HepG2 (cell line): Measurements from ENCODE around the gene NFIL3. TPM values are rescaled to one million over a fixed set of nuclear protein-coding genes. Genes with fewer than 3 reads are reported as not detected.

Experiments used
- ATAC-seq: fragments of 200-7000 bp; cut with Tn5 transposase; 3 replicates; pipeline ENCODE4 v1.9.1; 2020; ENCODE audit warnings: mild to moderate bottlenecking, moderate library complexity
- BruUV-seq: library from RNA; stranded (reverse); fragments of 400-500 nt; replicated peaks from 2 replicates; lab custom pipeline; 2021; lab: Mats Ljungman, UMichigan
- CTCF ChIA-PET: fragments of 300-600 bp; formaldehyde crosslinking; extraction: SDS; loops from one replicate; lab custom pipeline; 2021; ENCODE audit warnings: low total read pairs, inconsistent platforms, low intra/inter-chr PET ratio; lab: Yijun Ruan, JAX
- POLR2A ChIA-PET: fragments of 350-600 bp; sonication (Branson Sonifier 250); formaldehyde crosslinking; loops from one replicate; lab custom pipeline; 2020; ENCODE audit warnings: antibody characterized with exemption, inconsistent platforms; lab: Yijun Ruan, JAX
- DNase-seq: peaks from one replicate; pipeline ENCODE4 v3.0.0-alpha.2; 2015; ENCODE audit warnings: low spot score
- FAIRE-seq: peaks from 3 replicates; lab custom pipeline; 2011; peaks lifted over from hg19 to GRCh38; lab: Jason Lieb, UNC
- H2AFZ ChIP-seq: one replicate; pipeline ENCODE4 v1.6.1; 2011; ENCODE audit warnings: low read length, inconsistent platforms
- H3K27ac ChIP-seq: fragments of 300-600 bp; 3 replicates; pipeline ENCODE4 v1.8.0; 2011; ENCODE audit warnings: mixed run types, mild to moderate bottlenecking, mixed read lengths, low read length, inconsistent platforms; ENCODE audit not compliant: insufficient read depth; ENCODE audit errors: extremely low read length
- H3K27me3 ChIP-seq, 2 experiments: fragments of 200-600 bp in 1 of 2; 2 replicates in 1 of 2; 3 replicates in 1 of 2; pipeline versions ENCODE4 v1.6.0 to v1.8.0; 2011; ENCODE audit warnings: low read length in 2 of 2, mild to moderate bottlenecking in 2 of 2, moderate library complexity in 2 of 2, inconsistent platforms in 1 of 2; ENCODE audit not compliant: insufficient read depth in 2 of 2, control insufficient read depth in 1 of 2
- H3K36me3 ChIP-seq, 2 experiments: fragments of 200-600 bp in 1 of 2; replicated peaks in 1 of 2; 2 replicates in 1 of 2; 3 replicates in 1 of 2; pipeline versions ENCODE4 v1.5.1 to v1.8.0; 2011; ENCODE audit warnings: low read length in 2 of 2, inconsistent platforms in 1 of 2; ENCODE audit not compliant: insufficient read depth in 2 of 2, control insufficient read depth in 1 of 2
- H3K4me1 ChIP-seq: 2 replicates; pipeline ENCODE4 v1.5.1; 2012; ENCODE audit warnings: low read length, inconsistent platforms; ENCODE audit not compliant: insufficient read depth
- H3K4me2 ChIP-seq: 2 replicates; pipeline ENCODE4 v1.6.0; 2011; ENCODE audit warnings: low read depth, low read length, inconsistent platforms
- H3K4me3 ChIP-seq, 3 experiments: fragments of 200-600 bp in 1 of 3; sonication (generic), shearing (Covaris generic) in 1 of 3; replicated peaks in 1 of 3; 2 replicates each; pipeline ENCODE4 v1.5.1; 2011 to 2016; ENCODE audit warnings: low read length in 3 of 3, inconsistent platforms in 2 of 3, low read depth in 2 of 3, mild to moderate bottlenecking in 2 of 3, control low read depth in 1 of 3, mixed read lengths in 1 of 3; ENCODE audit not compliant: insufficient read depth in 1 of 3
- H3K79me2 ChIP-seq: one replicate; pipeline ENCODE4 v1.6.1; 2011; ENCODE audit warnings: low read length, inconsistent platforms; ENCODE audit not compliant: insufficient read depth
- H3K9ac ChIP-seq: 2 replicates; pipeline ENCODE4 v1.6.0; 2011; ENCODE audit warnings: mild to moderate bottlenecking, low read depth, low read length, inconsistent platforms; ENCODE audit not compliant: insufficient read depth
- H3K9me3 ChIP-seq: 2 replicates; pipeline ENCODE4 v1.5.1; 2012; ENCODE audit warnings: mild to moderate bottlenecking, low read length
- H4K20me1 ChIP-seq: 2 replicates; pipeline ENCODE4 v1.6.0; 2011; ENCODE audit warnings: inconsistent platforms, mild to moderate bottlenecking, low read length, moderate library complexity; ENCODE audit not compliant: insufficient read depth
- ARID4A ChIP-seq: sonication (generic); formaldehyde crosslinking; IDR thresholded peaks from 2 replicates; pipeline ENCODE4 v1.5.0; 2020; ENCODE audit warnings: mild to moderate bottlenecking, missing genetic modification reagents, borderline replicate concordance
- ATF2 ChIP-seq: sonication (generic); formaldehyde crosslinking; IDR thresholded peaks from 2 replicates; pipeline ENCODE4 v1.4.0; 2020; ENCODE audit warnings: missing genetic modification reagents
- CREB1 ChIP-seq, 2 experiments: fragments of 450-650 bp in 1 of 2; IDR thresholded peaks; 2 replicates each; pipeline ENCODE4 v1.6.1; 2016 to 2017; ENCODE audit warnings: control low read depth in 1 of 2, mild to moderate bottlenecking in 1 of 2, missing compliant biosample characterization in 1 of 2, missing genetic modification characterization in 1 of 2
- EZH2 ChIP-seq: conservative IDR thresholded peaks from 2 replicates; pipeline ENCODE4 v1.6.1; 2012; ENCODE audit warnings: mild to moderate bottlenecking, low read depth, low read length, moderate library complexity
- JUNB ChIP-seq: sonication (generic); formaldehyde crosslinking; IDR thresholded peaks from 2 replicates; pipeline ENCODE4 v1.8.0; 2022; ENCODE audit warnings: missing genetic modification reagents, mild to moderate bottlenecking, borderline replicate concordance
- NR2F1 ChIP-seq, 2 experiments: fragments of 450-650 bp in 1 of 2; formaldehyde crosslinking in 1 of 2; IDR thresholded peaks; 2 replicates each; pipeline versions ENCODE4 v1.5.0 to v1.6.1; 2016 to 2020; ENCODE audit warnings: mild to moderate bottlenecking in 1 of 2, missing compliant biosample characterization in 1 of 2, missing genetic modification reagents in 1 of 2, moderate library complexity in 1 of 2
- NR2F2 ChIP-seq: IDR thresholded peaks from 2 replicates; pipeline ENCODE4 v1.6.1; 2012; ENCODE audit warnings: low read depth, inconsistent platforms, borderline replicate concordance
- RBAK ChIP-seq: sonication (generic); formaldehyde crosslinking; IDR thresholded peaks from 2 replicates; pipeline ENCODE4 v1.5.1; 2020; ENCODE audit warnings: mild to moderate bottlenecking, missing genetic modification reagents
- TP53 ChIP-seq: sonication (generic); formaldehyde crosslinking; conservative IDR thresholded peaks from 2 replicates; pipeline ENCODE4 v1.4.0; 2020; ENCODE audit warnings: missing genetic modification reagents
- ZBTB21 ChIP-seq: sonication (generic); formaldehyde crosslinking; IDR thresholded peaks from 2 replicates; pipeline ENCODE4 v1.4.0; 2020; ENCODE audit warnings: missing genetic modification reagents
- ZBTB7A ChIP-seq: sonication (generic); formaldehyde crosslinking; IDR thresholded peaks from 2 replicates; pipeline ENCODE4 v1.8.0; 2022; ENCODE audit warnings: mild to moderate bottlenecking, missing genetic modification reagents
- ZNF484 ChIP-seq: sonication (generic); formaldehyde crosslinking; IDR thresholded peaks from 2 replicates; pipeline ENCODE4 v1.5.1; 2020; ENCODE audit warnings: mild to moderate bottlenecking, low read depth, missing genetic modification reagents, borderline replicate concordance
- WGBS: methylation state at CpG from one replicate; pipeline ENCODE4 v1.1.6; 2017; ENCODE audit warnings: low lambda C conversion rate; 5-methylcytosine and 5-hydroxymethylcytosine counted together
- in situ Hi-C: cut with HindIII; loops from 2 replicates; pipeline ENCODE4 v1.10.0; 2017; ENCODE audit warnings: low pct_unique_long_range_greater_than_20kb; ENCODE audit not compliant: extremely low pct_ligation_motif_present
- intact Hi-C: fragments of 100-400 bp; cut with micrococcal nuclease; formaldehyde crosslinking; loops from one replicate; pipeline ENCODE4 v1.10.0; 2022; ENCODE audit not compliant: unreplicated experiment
- polyA plus RNA-seq, 8 experiments: library from polyadenylated mRNA; depleted of rRNA in 3 of 8; stranded (reverse) in 7 of 8; unstranded in 1 of 8; fragments of >200 nt; fragmentation: Illumina TruSeq in 4 of 8; extraction: Trizol in 4 of 8; gene quantifications; 2 replicates each; pipeline versions ENCODE4 v1.2.1 to v1.2.3, GENCODE V29; 2011 to 2016; ENCODE audit warnings: low read depth in 4 of 8, missing spikeins in 1 of 8, mixed read lengths in 1 of 8; ENCODE audit not compliant: insufficient read depth in 1 of 8
- total RNA-seq, 5 experiments: library from RNA; depleted of rRNA; stranded (reverse); fragments of >200 nt; fragmentation: Illumina TruSeq; extraction: Trizol; gene quantifications; 2 replicates each; pipeline ENCODE4 v1.2.3, GENCODE V29; 2016; ENCODE audit warnings: low read depth in 1 of 5

The NFIL3 gene
- total and polyA plus RNA-seq, 2 of the 13 experiments (the other 11 are each of a cell fraction or from before 2014, with no cell fraction given), result 46.6 to 54.2 TPM

GRCh38 chr9:91429501-91429900 is 5.9 kb upstream of the NFIL3 start:
- H2AFZ ChIP-seq, result no peak overlapping the region
- ChIA-PET CTCF (no interaction called here), POLR2A (no interaction called here)
- peaks cover 26% of the 10 kb centered on the region for H3K4me1 ChIP-seq
- H3K4me2 ChIP-seq, result no peak overlapping the region
- ATAC-seq (no peak), FAIRE-seq (no peak), DNase-seq (no peak)
- H3K79me2 ChIP-seq, result peaks cover 9% of the 10 kb centered on the region
- H3K9ac ChIP-seq, result no peak overlapping the region
- TF ChIP-seq ARID4A (CRISPR knock-in tag) (no peak), ZBTB7A (no peak), ZNF484 (no peak), RBAK (CRISPR knock-in tag) (no peak), NR2F2 (no peak), TP53 (CRISPR knock-in tag) (no peak), EZH2 (no peak), ZBTB21 (CRISPR knock-in tag) (no peak), CREB1 (IDR thresholded peaks at IDR 0.05) (no peak), CREB1 (CRISPR knock-in tag; IDR thresholded peaks at IDR 0.05) (no peak), NR2F1 (CRISPR knock-in tag; IDR thresholded peaks at IDR 0.05) (no peak), ATF2 (CRISPR knock-in tag) (no peak), JUNB (CRISPR knock-in tag) (no peak)
- H3K9me3 ChIP-seq, result no peaks in the 10 kb centered on the region
- in situ Hi-C loops, result loop anchor here (5.0 kb wide), 1 partner anchor 397 kb away; no protein-coding TSS in a partner anchor
- BruUV-seq, result no TSS peak
- H4K20me1 ChIP-seq, result no peaks in the 10 kb centered on the region
- intact Hi-C loops, result no loop called here
- no peak overlapping the region for H3K4me3 ChIP-seq
- 0 out of 5 replicates have a peak, but pooled peaks cover 0 to 6% of the 10 kb centered on the region in 2 experiments for H3K27me3 ChIP-seq
- WGBS, result 52% methylated on average over 8 of the region's 8 CpGs
- no peaks in the 10 kb centered on the region for H3K36me3 ChIP-seq
- H3K27ac ChIP-seq, result no peak overlapping the region
